ENCODE data around the gene ANKDD1B. TPM values are rescaled to one million over a fixed set of nuclear protein-coding genes. Genes with fewer than 3 reads are reported as not detected.
"Not testable (repeated sequence)": the region's sequence is repeated elsewhere in the genome, so short reads cannot be mapped to it uniquely, and the experiment has no call there.

Gene ANKDD1B
- total and polyA plus RNA-seq, 2 donors (not counting 1 experiment from before 2014, with no cell fraction given) = 0.07 to 0.66 TPM

DNA sequence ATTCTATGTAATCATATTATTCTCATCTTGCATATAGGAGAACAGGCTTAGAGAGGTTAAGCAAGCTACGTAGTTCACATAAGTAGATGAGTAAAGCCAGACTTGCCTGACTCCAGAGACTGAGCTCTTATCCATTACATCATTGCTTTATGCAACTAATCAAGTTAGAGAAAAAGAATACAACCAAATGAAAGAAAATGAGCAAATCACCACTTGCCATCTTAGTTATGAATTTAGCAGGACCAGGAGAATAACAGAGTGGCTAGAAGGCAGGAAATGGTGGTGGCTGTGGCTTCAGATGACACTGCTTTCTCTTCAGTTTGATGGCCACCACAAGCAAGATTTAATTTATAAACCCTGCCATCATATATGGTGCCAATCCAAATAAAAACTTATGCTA, 79.4 kb downstream of the ANKDD1B start:
- Histone ChIP-seq H2AFZ (ENCODE audit: low read length) (no peak overlapping the region), H3K4me1 (ENCODE audit: control insufficient read depth, extremely low read depth, insufficient read depth, low read length) (no peaks in the 10 kb centered on the region), H3K4me2 (ENCODE audit: extremely low read depth, insufficient read depth, low read length) (no peak overlapping the region), H3K4me3 (replicated peaks in 1 of 4; ENCODE audit: control extremely low read depth in 1 of 4, insufficient read depth in 1 of 4, low read depth in 3 of 4, low read length in 4 of 4) (no peak overlapping the region), H3K27me3 (ENCODE audit: control insufficient read depth, insufficient read depth, low read length) (no peaks in the 10 kb centered on the region), H3K27ac (ENCODE audit: insufficient read depth, low read length) (no peak overlapping the region), H4K20me1 (ENCODE audit: control insufficient read depth, extremely low read depth, insufficient read depth, low read length) (no peaks in the 10 kb centered on the region), H3K36me3 (ENCODE audit: control insufficient read depth, insufficient read depth, low read length) (no peaks in the 10 kb centered on the region), H3K9ac (ENCODE audit: insufficient read depth, low read length) (no peak overlapping the region), H3K79me2 (ENCODE audit: control insufficient read depth, insufficient read depth, low read length) (no peaks in the 10 kb centered on the region), H3K9me3 (ENCODE audit: control insufficient read depth, insufficient read depth, low read depth, low read length) (no peaks in the 10 kb centered on the region)
- no peak for TF ChIP-seq EZH2 (IDR thresholded peaks at IDR 0.05; ENCODE audit: low read length, missing control alignments)
- TF ChIP-seq, protein P1, sequence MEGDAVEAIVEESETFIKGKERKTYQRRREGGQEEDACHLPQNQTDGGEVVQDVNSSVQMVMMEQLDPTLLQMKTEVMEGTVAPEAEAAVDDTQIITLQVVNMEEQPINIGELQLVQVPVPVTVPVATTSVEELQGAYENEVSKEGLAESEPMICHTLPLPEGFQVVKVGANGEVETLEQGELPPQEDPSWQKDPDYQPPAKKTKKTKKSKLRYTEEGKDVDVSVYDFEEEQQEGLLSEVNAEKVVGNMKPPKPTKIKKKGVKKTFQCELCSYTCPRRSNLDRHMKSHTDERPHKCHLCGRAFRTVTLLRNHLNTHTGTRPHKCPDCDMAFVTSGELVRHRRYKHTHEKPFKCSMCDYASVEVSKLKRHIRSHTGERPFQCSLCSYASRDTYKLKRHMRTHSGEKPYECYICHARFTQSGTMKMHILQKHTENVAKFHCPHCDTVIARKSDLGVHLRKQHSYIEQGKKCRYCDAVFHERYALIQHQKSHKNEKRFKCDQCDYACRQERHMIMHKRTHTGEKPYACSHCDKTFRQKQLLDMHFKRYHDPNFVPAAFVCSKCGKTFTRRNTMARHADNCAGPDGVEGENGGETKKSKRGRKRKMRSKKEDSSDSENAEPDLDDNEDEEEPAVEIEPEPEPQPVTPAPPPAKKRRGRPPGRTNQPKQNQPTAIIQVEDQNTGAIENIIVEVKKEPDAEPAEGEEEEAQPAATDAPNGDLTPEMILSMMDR (conservative IDR thresholded peaks at IDR 0.05 in 1 of 2, IDR thresholded peaks at IDR 0.05 in 1 of 2; ENCODE audit: low read depth in 1 of 2, low read length in 2 of 2) = no peak
- no peak for DNase-seq (ENCODE audit: low read depth in 2 of 2)

DNA sequence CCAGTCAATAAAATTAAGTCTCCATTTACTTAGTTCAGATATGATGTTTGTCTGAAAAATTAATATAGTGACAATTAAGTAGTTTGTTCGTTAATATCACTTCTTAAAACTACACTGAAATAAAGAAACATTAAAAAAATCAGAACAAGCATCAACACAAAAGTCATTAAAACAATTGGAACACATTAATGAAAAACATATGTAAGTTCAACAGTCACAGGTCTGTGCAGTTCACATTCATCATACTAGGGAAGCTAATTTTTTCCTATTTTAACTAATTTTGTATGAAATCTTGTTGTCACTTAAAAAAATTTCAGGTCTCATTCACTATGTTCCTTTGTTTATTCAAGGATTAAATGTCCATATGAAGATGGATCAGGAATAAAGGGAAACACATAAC, 83.5 kb downstream of the ANKDD1B start:
- Histone ChIP-seq H3K4me1 (ENCODE audit: control insufficient read depth, extremely low read depth, insufficient read depth, low read length) (no peaks in the 10 kb centered on the region), H3K4me2 (ENCODE audit: extremely low read depth, insufficient read depth, low read length) (no peak overlapping the region), H3K79me2 (ENCODE audit: control insufficient read depth, insufficient read depth, low read length) (no peaks in the 10 kb centered on the region), H3K36me3 (ENCODE audit: control insufficient read depth, insufficient read depth, low read length) (no peaks in the 10 kb centered on the region), H3K27me3 (ENCODE audit: control insufficient read depth, insufficient read depth, low read length) (no peaks in the 10 kb centered on the region), H3K27ac (ENCODE audit: insufficient read depth, low read length) (no peak overlapping the region), H4K20me1 (ENCODE audit: control insufficient read depth, extremely low read depth, insufficient read depth, low read length) (no peaks in the 10 kb centered on the region), H2AFZ (ENCODE audit: low read length) (no peak overlapping the region), H3K9ac (ENCODE audit: insufficient read depth, low read length) (no peak overlapping the region), H3K4me3 (replicated peaks in 1 of 4; ENCODE audit: control extremely low read depth in 1 of 4, insufficient read depth in 1 of 4, low read depth in 3 of 4, low read length in 4 of 4) (no peak overlapping the region), H3K9me3 (ENCODE audit: control insufficient read depth, insufficient read depth, low read depth, low read length) (no peaks in the 10 kb centered on the region)
- DNase-seq (ENCODE audit: low read depth in 2 of 2) = no peak
- TF ChIP-seq EZH2 (IDR thresholded peaks at IDR 0.05; ENCODE audit: low read length, missing control alignments) = no peak
- TF ChIP-seq, protein P1 (conservative IDR thresholded peaks at IDR 0.05 in 1 of 2, IDR thresholded peaks at IDR 0.05 in 1 of 2; ENCODE audit: low read depth in 1 of 2, low read length in 2 of 2) = no peak

DNA sequence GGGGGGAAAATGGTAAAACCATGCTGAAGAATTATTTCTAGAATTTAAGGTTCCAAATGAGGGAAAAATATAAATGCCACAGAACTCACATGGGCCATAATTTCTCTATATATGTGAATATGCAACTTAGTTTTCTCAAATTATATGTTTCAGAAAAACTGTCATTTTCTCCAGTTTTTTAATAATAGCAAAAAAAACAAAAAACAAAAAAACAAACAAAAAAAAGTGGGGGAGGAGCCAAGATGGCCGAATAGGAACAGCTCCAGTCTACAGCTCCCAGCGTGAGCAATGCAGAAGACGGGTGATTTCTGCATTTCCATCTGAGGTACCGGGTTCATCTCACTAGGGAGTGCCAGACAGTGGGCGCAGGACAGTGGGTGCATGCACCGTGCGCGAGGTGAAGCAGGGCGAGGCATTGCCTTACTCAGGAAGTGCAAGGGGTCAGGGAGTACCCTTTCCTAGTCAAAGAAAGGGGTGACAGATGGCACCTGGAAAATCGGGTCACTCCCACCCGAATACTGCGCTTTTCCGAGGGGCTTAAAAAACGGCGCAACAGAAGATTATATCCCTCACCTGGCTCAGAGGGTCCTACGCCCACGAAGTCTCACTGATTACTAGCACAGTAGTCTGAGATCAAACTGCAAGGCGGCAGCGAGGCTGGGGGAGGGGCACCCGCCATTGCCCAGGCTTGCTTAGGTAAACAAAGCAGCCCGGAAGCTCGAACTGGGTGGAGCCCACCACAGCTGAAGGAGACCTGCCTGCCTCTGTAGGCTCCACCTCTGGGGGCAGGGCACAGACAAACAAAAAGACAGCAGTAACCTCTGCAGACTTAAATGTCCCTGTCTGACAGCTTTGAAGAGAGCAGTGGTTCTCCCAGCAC, 84.5 kb downstream of the ANKDD1B start:
- not testable (repeated sequence) for H3K36me3 ChIP-seq (ENCODE audit: control insufficient read depth, insufficient read depth, low read length); H3K9me3 ChIP-seq (ENCODE audit: control insufficient read depth, insufficient read depth, low read depth, low read length); H3K4me1 ChIP-seq (ENCODE audit: control insufficient read depth, extremely low read depth, insufficient read depth, low read length); H4K20me1 ChIP-seq (ENCODE audit: control insufficient read depth, extremely low read depth, insufficient read depth, low read length); DNase-seq (ENCODE audit: low read depth in 2 of 2); H3K27me3 ChIP-seq (ENCODE audit: control insufficient read depth, insufficient read depth, low read length); H3K79me2 ChIP-seq (ENCODE audit: control insufficient read depth, insufficient read depth, low read length); H3K4me3 ChIP-seq (replicated peaks in 1 of 4; ENCODE audit: control extremely low read depth in 1 of 4, insufficient read depth in 1 of 4, low read depth in 3 of 4, low read length in 4 of 4); H2AFZ ChIP-seq (ENCODE audit: low read length); H3K4me2 ChIP-seq (ENCODE audit: extremely low read depth, insufficient read depth, low read length); H3K27ac ChIP-seq (ENCODE audit: insufficient read depth, low read length); H3K9ac ChIP-seq (ENCODE audit: insufficient read depth, low read length)

Measured in fibroblast of lung (primary cell).